NCI-H2029 (cell line): ENCODE results near the gene LRTM2.

ENCODE experiments used
- DNase-seq: peaks from one replicate; lab custom pipeline; 2025; lab: John Stamatoyannopoulos, UW

LRTM2 gene

GRCh38 chr12:1864456-1864855 lies 44.1 kb downstream of the LRTM2 start:
- DNase-seq: no peak

GRCh38 chr12:1864867-1865266 lies 44.5 kb downstream of the LRTM2 start:
- DNase-seq: no peak

- no peak for DNase-seq
These were observed 45.0 kb downstream of the LRTM2 start for GRCh38 chr12:1865284-1865866.

GRCh38 chr12:1869145-1869544 lies 48.8 kb downstream of the LRTM2 start:
- DNase-seq: no peak

GRCh38 chr12:1870086-1870485 lies 49.7 kb downstream of the LRTM2 start:
- DNase-seq: no peak

GRCh38 chr12:1870998-1871917 lies 50.9 kb downstream of the LRTM2 start:
- DNase-seq: no peak

GRCh38 chr12:1872001-1872400 lies 51.6 kb downstream of the LRTM2 start:
- no peak for DNase-seq

GRCh38 chr12:1872448-1872847 lies 52.1 kb downstream of the LRTM2 start:
- no peak for DNase-seq

- no peak for DNase-seq
These were observed 53.5 kb downstream of the LRTM2 start for GRCh38 chr12:1873531-1874510.

GRCh38 chr12:1875608-1876007 lies 55.2 kb downstream of the LRTM2 start:
- DNase-seq: no peak

GRCh38 chr12:1876086-1876485 lies 55.7 kb downstream of the LRTM2 start:
- no peak for DNase-seq

GRCh38 chr12:1877169-1877878 lies 57.0 kb downstream of the LRTM2 start:
- DNase-seq: no peak

- DNase-seq: no peak
These were observed 57.8 kb downstream of the LRTM2 start for GRCh38 chr12:1878214-1878613.

- DNase-seq: no peak
These were observed 58.3 kb downstream of the LRTM2 start for GRCh38 chr12:1878695-1879094.

GRCh38 chr12:1879633-1880032 lies 59.3 kb downstream of the LRTM2 start:
- DNase-seq: no peak

- DNase-seq: no peak
These were observed 59.9 kb downstream of the LRTM2 start for GRCh38 chr12:1880153-1880845.

- DNase-seq: no peak
These were observed 60.5 kb downstream of the LRTM2 start for GRCh38 chr12:1880876-1881275.

GRCh38 chr12:1881301-1881700 lies 60.9 kb downstream of the LRTM2 start:
- no peak for DNase-seq

GRCh38 chr12:1881936-1882335 lies 61.6 kb downstream of the LRTM2 start:
- no peak for DNase-seq

GRCh38 chr12:1882405-1882804 lies 62.0 kb downstream of the LRTM2 start:
- DNase-seq: no peak

GRCh38 chr12:1882850-1883470 lies 62.6 kb downstream of the LRTM2 start:
- DNase-seq: no peak
